SU-DHL-6 (cell line): ENCODE measurements around the gene KLHL34.

Source experiments
- CTCF ChIP-seq: fragments of 200-600 bp; sonication (generic); IDR thresholded peaks from one replicate; pipeline ENCODE4 v1.5.1; 2017; ENCODE audit warnings: antibody characterized with exemption, mild to moderate bottlenecking, low read length, moderate library complexity; ENCODE audit not compliant: insufficient read depth, poor library complexity, severe bottlenecking
- EZH2phosphoT487 ChIP-seq: fragments of 200-600 bp; sonication (generic), shearing (Covaris generic); conservative IDR thresholded peaks from 2 replicates; pipeline ENCODE4 v1.6.1; 2018; ENCODE audit warnings: mild to moderate bottlenecking, antibody characterized with exemption, low read length, moderate library complexity, mixed read lengths

DNA sequence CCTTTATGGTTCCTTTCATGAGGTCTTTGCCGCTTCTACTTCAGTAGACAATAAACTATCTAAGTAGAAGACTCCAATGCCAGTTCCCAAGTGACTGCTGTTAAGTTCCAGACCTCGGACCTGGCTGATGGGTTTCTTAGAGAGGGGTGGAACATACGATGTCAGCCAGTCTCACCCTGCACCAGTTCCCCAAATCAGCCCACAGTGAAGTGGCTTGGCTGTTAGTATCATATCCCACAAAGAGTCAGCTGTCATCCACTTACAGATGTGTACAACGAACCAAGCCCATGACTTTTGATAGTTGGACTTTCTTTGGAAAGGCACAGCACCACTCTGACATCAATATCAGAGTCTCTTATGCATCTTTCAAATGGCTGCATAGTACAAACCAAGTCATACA, 8.1 kb upstream of the KLHL34 start:
- TF ChIP-seq CTCF (no peak), EZH2phosphoT487 (no peak)
